HepG2 (cell line): ENCODE data around the gene PCP4L1. TPM values are rescaled to one million over a fixed set of nuclear protein-coding genes. Genes with fewer than 3 reads are reported as not detected.

Experiments used
- ARNTL ChIP-seq: sonication (generic); formaldehyde crosslinking; IDR thresholded peaks from 2 replicates; pipeline ENCODE4 v1.4.0; 2020; ENCODE audit warnings: mild to moderate bottlenecking, missing genetic modification reagents
- ATF1 ChIP-seq: IDR thresholded peaks from 2 replicates; pipeline ENCODE4 v1.6.1; 2016; ENCODE audit warnings: mild to moderate bottlenecking, control low read depth
- ATM ChIP-seq: fragments of 450-650 bp; IDR thresholded peaks from 2 replicates; pipeline ENCODE4 v1.7.1; 2017; ENCODE audit warnings: mild to moderate bottlenecking, borderline replicate concordance
- CAMTA2 ChIP-seq: sonication (generic); formaldehyde crosslinking; IDR thresholded peaks from 2 replicates; pipeline ENCODE4 v1.4.0; 2020; ENCODE audit warnings: mild to moderate bottlenecking, missing genetic modification reagents, borderline replicate concordance
- CREM ChIP-seq, 2 experiments: sonication (generic) in 1 of 2; formaldehyde crosslinking in 1 of 2; IDR thresholded peaks; 2 replicates each; pipeline versions ENCODE4 v1.4.0 to v1.6.1; 2016 to 2020; ENCODE audit warnings: antibody characterized with exemption in 1 of 2, mild to moderate bottlenecking in 1 of 2, missing genetic modification reagents in 1 of 2
- GTF2F1 ChIP-seq: fragments of 150-350 bp; IDR thresholded peaks from 2 replicates; pipeline ENCODE4 v1.6.1; 2014; ENCODE audit warnings: low read length
- MAFK ChIP-seq, 2 experiments: IDR thresholded peaks in 1 of 2; conservative IDR thresholded peaks in 1 of 2; 2 replicates each; pipeline ENCODE4 v1.6.1; 2011; ENCODE audit warnings: improper control_type of control experiment in 2 of 2, low read length in 2 of 2
- MLLT10 ChIP-seq: sonication (generic); formaldehyde crosslinking; IDR thresholded peaks from 2 replicates; pipeline ENCODE4 v1.4.0; 2020; ENCODE audit warnings: missing genetic modification reagents
- PITX1 ChIP-seq: sonication (generic); formaldehyde crosslinking; IDR thresholded peaks from 2 replicates; pipeline ENCODE4 v1.5.1; 2020; ENCODE audit warnings: mild to moderate bottlenecking, missing genetic modification reagents
- POLR2AphosphoS5 ChIP-seq: IDR thresholded peaks from 2 replicates; pipeline ENCODE4 v1.6.1; 2012; ENCODE audit warnings: low read depth, low read length
- RARG ChIP-seq: sonication (generic); formaldehyde crosslinking; IDR thresholded peaks from 2 replicates; pipeline ENCODE4 v1.4.0; 2020; ENCODE audit warnings: low read depth, mild to moderate bottlenecking, missing genetic modification reagents
- ZFP90 ChIP-seq: sonication (generic); formaldehyde crosslinking; IDR thresholded peaks from 2 replicates; pipeline ENCODE4 v1.8.0; 2022; ENCODE audit warnings: missing genetic modification reagents, mild to moderate bottlenecking, inconsistent platforms, borderline replicate concordance
- ZNF121 ChIP-seq: sonication (generic); formaldehyde crosslinking; IDR thresholded peaks from 2 replicates; pipeline ENCODE4 v1.5.0; 2020; ENCODE audit warnings: mild to moderate bottlenecking, missing genetic modification reagents
- ZNF333 ChIP-seq: sonication (generic); formaldehyde crosslinking; IDR thresholded peaks from 2 replicates; pipeline ENCODE4 v1.4.0; 2020; ENCODE audit warnings: mild to moderate bottlenecking, missing genetic modification reagents, borderline replicate concordance
- ZNF432 ChIP-seq: sonication (generic); formaldehyde crosslinking; IDR thresholded peaks from 2 replicates; pipeline ENCODE4 v1.5.0; 2020; ENCODE audit warnings: missing genetic modification reagents, mild to moderate bottlenecking, borderline replicate concordance
- ZNF510 ChIP-seq: sonication (generic); formaldehyde crosslinking; IDR thresholded peaks from 2 replicates; pipeline ENCODE4 v1.4.0; 2020; ENCODE audit warnings: low read depth, mild to moderate bottlenecking, missing genetic modification reagents
- ZNF773 ChIP-seq: sonication (generic); formaldehyde crosslinking; IDR thresholded peaks from 2 replicates; pipeline ENCODE4 v1.4.0; 2020; ENCODE audit warnings: missing genetic modification reagents, borderline replicate concordance
- polyA plus RNA-seq, 8 experiments: library from polyadenylated mRNA; depleted of rRNA in 3 of 8; stranded (reverse) in 7 of 8; unstranded in 1 of 8; fragments of >200 nt; fragmentation: Illumina TruSeq in 4 of 8; extraction: Trizol in 4 of 8; gene quantifications; 2 replicates each; pipeline versions ENCODE4 v1.2.1 to v1.2.3, GENCODE V29; 2011 to 2016; ENCODE audit warnings: low read depth in 4 of 8, missing spikeins in 1 of 8, mixed read lengths in 1 of 8; ENCODE audit not compliant: insufficient read depth in 1 of 8
- total RNA-seq, 5 experiments: library from RNA; depleted of rRNA; stranded (reverse); fragments of >200 nt; fragmentation: Illumina TruSeq; extraction: Trizol; gene quantifications; 2 replicates each; pipeline ENCODE4 v1.2.3, GENCODE V29; 2016; ENCODE audit warnings: low read depth in 1 of 5
- TF ChIP-seq, protein P1 (sequence below): sonication (generic); formaldehyde crosslinking; IDR thresholded peaks from 2 replicates; pipeline ENCODE4 v1.4.0; 2020; ENCODE audit warnings: missing genetic modification reagents
- TF ChIP-seq, protein P2 (sequence below): sonication (generic); formaldehyde crosslinking; IDR thresholded peaks from 2 replicates; pipeline ENCODE4 v1.4.0; 2020; ENCODE audit warnings: missing genetic modification reagents

Gene PCP4L1
- total and polyA plus RNA-seq, 2 of the 13 experiments (the other 11 are each of a cell fraction or from before 2014, with no cell fraction given) = 0.28 TPM; not detected in 1

- TF ChIP-seq, protein P1, sequence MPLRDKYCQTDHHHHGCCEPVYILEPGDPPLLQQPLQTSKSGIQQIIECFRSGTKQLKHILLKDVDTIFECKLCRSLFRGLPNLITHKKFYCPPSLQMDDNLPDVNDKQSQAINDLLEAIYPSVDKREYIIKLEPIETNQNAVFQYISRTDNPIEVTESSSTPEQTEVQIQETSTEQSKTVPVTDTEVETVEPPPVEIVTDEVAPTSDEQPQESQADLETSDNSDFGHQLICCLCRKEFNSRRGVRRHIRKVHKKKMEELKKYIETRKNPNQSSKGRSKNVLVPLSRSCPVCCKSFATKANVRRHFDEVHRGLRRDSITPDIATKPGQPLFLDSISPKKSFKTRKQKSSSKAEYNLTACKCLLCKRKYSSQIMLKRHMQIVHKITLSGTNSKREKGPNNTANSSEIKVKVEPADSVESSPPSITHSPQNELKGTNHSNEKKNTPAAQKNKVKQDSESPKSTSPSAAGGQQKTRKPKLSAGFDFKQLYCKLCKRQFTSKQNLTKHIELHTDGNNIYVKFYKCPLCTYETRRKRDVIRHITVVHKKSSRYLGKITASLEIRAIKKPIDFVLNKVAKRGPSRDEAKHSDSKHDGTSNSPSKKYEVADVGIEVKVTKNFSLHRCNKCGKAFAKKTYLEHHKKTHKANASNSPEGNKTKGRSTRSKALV = 0 out of 2 replicates have a peak, but pooled peaks have one; percentile 17
- TF ChIP-seq ATM (no peak), ZFP90 (0 out of 2 replicates have a peak, but pooled peaks have one; percentile 62), ARNTL (CRISPR knock-in tag) (peak; percentile 50; the same call in 1 of the 2 replicates), ATF1 (CRISPR knock-in tag) (no peak), ZNF121 (CRISPR knock-in tag) (no peak), MAFK (conservative IDR thresholded peaks at IDR 0.05 in 1 of 2, IDR thresholded peaks at IDR 0.05 in 1 of 2; ENCODE audit: low read length in 2 of 2) (peak; percentile 45; a peak in 3 of 4 replicates), GTF2F1 (no peak), POLR2AphosphoS5 (peak; percentile 65), CAMTA2 (peak; percentile 15; the same call in 1 of the 2 replicates), ZNF333 (CRISPR knock-in tag) (no peak), ZNF432 (CRISPR knock-in tag) (no peak), PITX1 (CRISPR knock-in tag) (no peak), CREM (IDR thresholded peaks at IDR 0.05) (no peak; the same call in 1 of the 2 replicates), CREM (CRISPR knock-in tag; IDR thresholded peaks at IDR 0.05) (no peak), ZNF773 (CRISPR knock-in tag) (no peak), RARG (CRISPR knock-in tag) (no peak), MLLT10 (CRISPR knock-in tag) (0 out of 2 replicates have a peak, but pooled peaks have one; percentile 8), ZNF510 (CRISPR knock-in tag) (peak; percentile 76; the same call in 1 of the 2 replicates)
- TF ChIP-seq, protein P2, sequence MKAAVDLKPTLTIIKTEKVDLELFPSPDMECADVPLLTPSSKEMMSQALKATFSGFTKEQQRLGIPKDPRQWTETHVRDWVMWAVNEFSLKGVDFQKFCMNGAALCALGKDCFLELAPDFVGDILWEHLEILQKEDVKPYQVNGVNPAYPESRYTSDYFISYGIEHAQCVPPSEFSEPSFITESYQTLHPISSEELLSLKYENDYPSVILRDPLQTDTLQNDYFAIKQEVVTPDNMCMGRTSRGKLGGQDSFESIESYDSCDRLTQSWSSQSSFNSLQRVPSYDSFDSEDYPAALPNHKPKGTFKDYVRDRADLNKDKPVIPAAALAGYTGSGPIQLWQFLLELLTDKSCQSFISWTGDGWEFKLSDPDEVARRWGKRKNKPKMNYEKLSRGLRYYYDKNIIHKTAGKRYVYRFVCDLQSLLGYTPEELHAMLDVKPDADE (CRISPR knock-in tag) = no peak
Measured at GRCh38 chr1:161219078-161219892, 39.3 kb upstream of the PCP4L1 start (continued).
